Kidney epithelial cell (primary cell): Measurements from ENCODE around the gene LRCH3. TPM values are rescaled to one million over a fixed set of nuclear protein-coding genes. Genes with fewer than 3 reads are reported as not detected.

Experiments
- DNase-seq: peaks from one replicate; pipeline ENCODE4 v3.0.0-alpha.2; 2010; ENCODE audit warnings: low read depth
- H3K27me3 ChIP-seq: 2 replicates; pipeline ENCODE4 v1.6.0; 2011; ENCODE audit warnings: low read length; ENCODE audit not compliant: control insufficient read depth, insufficient read depth
- H3K36me3 ChIP-seq: 2 replicates; pipeline ENCODE4 v1.5.1; 2011; ENCODE audit warnings: low read length; ENCODE audit not compliant: control insufficient read depth, insufficient read depth
- H3K4me3 ChIP-seq: 2 replicates; pipeline ENCODE4 v1.5.1; 2011; ENCODE audit warnings: low read depth, mild to moderate bottlenecking, control low read depth, low read length
- total RNA-seq: library from RNA; depleted of rRNA; stranded (reverse); fragments of >200 nt; gene quantifications from 2 replicates; pipeline ENCODE4 v1.2.3, GENCODE V29; 2015
- TF ChIP-seq, protein P1 (sequence below): IDR thresholded peaks from 2 replicates; pipeline ENCODE4 v1.5.1; 2011; ENCODE audit warnings: mild to moderate bottlenecking, moderate library complexity, low read length, control low read depth, inconsistent platforms; ENCODE audit not compliant: insufficient read depth, poor library complexity, severe bottlenecking

LRCH3 gene
- total RNA-seq, 1 donor from 2014 or later = 22.8 TPM

DNA sequence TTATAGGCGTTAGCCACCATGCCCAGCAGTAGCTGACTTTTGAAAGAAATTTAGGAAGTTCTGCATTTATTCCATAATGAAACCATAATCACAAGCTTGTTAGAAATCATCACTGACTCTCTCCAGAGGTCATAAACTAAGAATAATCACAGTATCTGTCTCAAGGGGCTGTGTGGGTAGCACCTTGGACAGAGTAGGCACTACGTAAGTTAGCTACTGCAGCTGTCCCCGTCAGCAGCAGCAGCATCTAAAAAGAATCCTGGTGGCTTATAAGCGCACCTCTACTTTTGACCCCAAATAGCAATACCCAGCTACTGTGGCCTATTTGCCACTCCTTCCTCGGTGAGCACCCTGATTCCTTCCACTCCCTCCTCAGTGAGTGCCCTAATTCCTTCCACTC lies 101.1 kb downstream of the LRCH3 start:
- H3K36me3 ChIP-seq = no peaks in the 10 kb centered on the region
- TF ChIP-seq, protein P1, sequence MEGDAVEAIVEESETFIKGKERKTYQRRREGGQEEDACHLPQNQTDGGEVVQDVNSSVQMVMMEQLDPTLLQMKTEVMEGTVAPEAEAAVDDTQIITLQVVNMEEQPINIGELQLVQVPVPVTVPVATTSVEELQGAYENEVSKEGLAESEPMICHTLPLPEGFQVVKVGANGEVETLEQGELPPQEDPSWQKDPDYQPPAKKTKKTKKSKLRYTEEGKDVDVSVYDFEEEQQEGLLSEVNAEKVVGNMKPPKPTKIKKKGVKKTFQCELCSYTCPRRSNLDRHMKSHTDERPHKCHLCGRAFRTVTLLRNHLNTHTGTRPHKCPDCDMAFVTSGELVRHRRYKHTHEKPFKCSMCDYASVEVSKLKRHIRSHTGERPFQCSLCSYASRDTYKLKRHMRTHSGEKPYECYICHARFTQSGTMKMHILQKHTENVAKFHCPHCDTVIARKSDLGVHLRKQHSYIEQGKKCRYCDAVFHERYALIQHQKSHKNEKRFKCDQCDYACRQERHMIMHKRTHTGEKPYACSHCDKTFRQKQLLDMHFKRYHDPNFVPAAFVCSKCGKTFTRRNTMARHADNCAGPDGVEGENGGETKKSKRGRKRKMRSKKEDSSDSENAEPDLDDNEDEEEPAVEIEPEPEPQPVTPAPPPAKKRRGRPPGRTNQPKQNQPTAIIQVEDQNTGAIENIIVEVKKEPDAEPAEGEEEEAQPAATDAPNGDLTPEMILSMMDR = no peak
- DNase-seq = no peak
- no peak overlapping the region for H3K4me3 ChIP-seq
- no peaks in the 10 kb centered on the region for H3K27me3 ChIP-seq

DNA sequence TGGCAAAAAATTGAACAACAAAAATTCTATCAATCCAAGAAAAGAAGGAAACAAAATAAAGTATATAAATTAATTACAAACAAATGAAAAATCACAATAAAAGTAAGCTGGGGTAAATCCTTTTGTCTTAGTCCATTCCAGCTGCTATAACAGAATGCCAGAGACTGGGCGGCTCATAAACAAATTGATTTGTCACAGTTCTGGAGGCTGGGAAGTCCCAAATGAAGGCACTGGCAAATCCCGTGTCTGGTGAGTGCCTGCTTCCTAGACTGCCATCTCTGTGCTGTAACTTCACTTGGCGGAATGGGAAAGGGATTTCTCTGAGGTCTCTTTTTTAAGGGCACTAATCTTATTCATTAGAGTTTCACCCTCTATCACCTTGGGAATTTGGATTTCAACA lies 105.4 kb downstream of the LRCH3 start:
- TF ChIP-seq, protein P1 = no peak
- no peak overlapping the region for H3K4me3 ChIP-seq
- no peaks in the 10 kb centered on the region for H3K36me3 ChIP-seq
- DNase-seq = no peak
- no peaks in the 10 kb centered on the region for H3K27me3 ChIP-seq

DNA sequence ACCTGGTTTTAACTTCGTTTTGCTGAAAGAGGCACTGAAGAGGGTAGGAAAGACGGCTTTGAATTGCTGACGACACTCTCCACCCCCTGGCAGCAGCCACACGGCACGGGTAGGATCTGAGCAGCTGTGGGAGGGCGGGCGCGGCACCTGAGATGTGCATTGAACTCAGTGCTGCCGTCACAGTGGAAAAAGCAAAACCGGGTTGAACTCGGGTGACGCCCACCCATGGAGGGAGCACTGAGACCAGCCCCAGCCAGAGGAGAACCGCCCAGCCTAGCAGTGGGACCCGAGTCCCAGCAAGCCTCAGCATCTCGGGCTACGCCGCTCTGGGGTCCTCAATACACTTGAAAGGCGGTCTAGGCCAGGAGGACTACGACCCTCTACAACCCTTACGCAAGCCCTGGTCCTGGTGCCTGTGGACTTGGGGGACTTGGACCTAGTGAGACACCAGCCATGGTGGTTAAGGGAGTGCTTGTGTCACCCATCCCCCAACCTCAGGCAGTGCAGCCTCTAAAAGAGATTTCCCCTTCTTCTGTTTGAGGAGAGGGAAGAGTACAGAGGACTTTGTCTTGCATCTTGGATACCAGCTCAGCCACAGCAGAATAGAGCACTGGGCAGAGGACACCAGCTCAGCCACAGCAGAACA lies 108.9 kb downstream of the LRCH3 start:
- TF ChIP-seq, protein P1 = no peak
- H3K27me3 ChIP-seq = no peaks in the 10 kb centered on the region
- H3K36me3 ChIP-seq = no peaks in the 10 kb centered on the region
- no peak overlapping the region for H3K4me3 ChIP-seq
- DNase-seq = no peak

DNA sequence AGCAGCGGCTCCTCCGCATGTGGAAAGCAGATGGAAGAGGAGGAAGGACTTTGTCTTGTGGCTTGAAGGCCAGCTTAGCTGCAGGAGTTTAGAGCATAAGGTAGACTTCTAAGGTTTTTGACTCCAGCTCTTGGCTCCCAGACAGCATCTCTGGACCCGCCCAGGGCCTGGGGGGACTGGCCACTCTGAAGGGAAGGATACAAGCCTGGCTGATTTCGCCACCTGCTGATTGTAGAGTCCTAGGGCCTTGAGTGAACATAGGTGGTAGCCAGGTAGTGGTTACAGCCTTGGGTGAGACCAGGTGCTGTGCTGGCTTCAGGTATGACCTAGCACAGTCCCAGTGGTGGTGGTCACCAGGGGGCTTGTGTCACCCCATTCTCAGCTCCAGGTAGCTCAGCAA lies 110.6 kb downstream of the LRCH3 start:
- Histone ChIP-seq H3K27me3 (no peaks in the 10 kb centered on the region), H3K4me3 (no peak overlapping the region), H3K36me3 (no peaks in the 10 kb centered on the region)
- DNase-seq = no peak
- TF ChIP-seq, protein P1 = no peak

DNA sequence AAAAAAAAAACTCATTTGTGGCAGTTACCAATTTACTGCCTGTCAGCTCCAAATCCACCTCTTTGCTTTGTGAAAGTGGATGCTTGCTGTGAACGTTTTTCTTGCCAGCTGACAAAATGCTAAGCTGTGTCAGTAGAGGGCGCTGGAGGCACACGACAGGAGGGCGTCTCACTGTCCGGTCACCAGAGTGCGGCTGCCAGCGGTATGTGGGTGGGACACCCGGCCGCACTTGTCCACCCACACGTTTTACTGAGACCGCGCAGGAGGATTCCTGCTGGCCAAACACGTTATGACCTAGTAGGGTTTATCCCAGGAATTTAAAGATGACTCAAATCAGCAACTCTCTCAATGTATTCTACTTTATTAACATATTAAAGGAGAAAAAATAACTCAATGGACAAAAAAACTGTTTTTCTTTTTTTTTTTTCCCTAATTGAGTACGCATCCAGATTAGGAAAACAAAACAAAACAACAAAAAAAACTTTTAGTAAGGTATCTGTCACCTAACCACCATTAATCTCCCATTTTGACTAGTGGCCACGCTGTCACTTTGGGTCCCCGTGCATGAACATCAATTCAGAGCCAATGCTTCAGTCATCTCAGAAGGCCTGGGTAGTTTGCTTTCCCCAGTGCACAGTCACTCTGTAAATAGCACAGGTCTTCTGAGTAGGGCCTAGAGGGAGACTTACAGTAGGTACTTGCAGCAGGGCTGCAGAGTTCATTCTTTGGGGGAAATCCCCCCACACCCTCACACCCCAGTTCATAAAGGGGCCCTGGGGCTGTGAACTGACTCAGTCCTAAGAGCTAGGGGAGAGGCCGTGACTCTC lies 115.2 kb downstream of the LRCH3 start:
- peak; percentile 90 for DNase-seq
- no peaks in the 10 kb centered on the region for H3K36me3 ChIP-seq
- H3K4me3 ChIP-seq = no peak overlapping the region
- TF ChIP-seq, protein P1 = peak; percentile 89
- H3K27me3 ChIP-seq = no peaks in the 10 kb centered on the region
